ENCODE results near the gene PRDM16. TPM values are rescaled to one million over a fixed set of nuclear protein-coding genes. Genes with fewer than 3 reads are reported as not detected.

The PRDM16 gene
- total RNA-seq, 4 donors from 2014 or later, result 0.19 to 1.6 (median 0.36) TPM

GRCh38 chr1:3245344-3245743 is 176.3 kb downstream of the PRDM16 start:
- DNase-seq (ENCODE audit: low spot score in 2 of 2), result no peak
- no peaks in the 10 kb centered on the region for H3K9me3 ChIP-seq
- TF ChIP-seq CTCF (IDR thresholded peaks at IDR 0.05) (no peak), POLR2AphosphoS5 (IDR thresholded peaks at IDR 0.05) (no peak), EP300 (IDR thresholded peaks at IDR 0.05) (no peak), POLR2A (IDR thresholded peaks at IDR 0.05) (no peak)
- no peak overlapping the region for H3K4me3 ChIP-seq
- 50% methylated on average over 10 of the region's 12 CpGs for WGBS
- H3K36me3 ChIP-seq, result no peaks in the 10 kb centered on the region
- peaks cover 6% of the 10 kb centered on the region for H3K4me1 ChIP-seq
- H3K27me3 ChIP-seq, result peaks cover 96% of the 10 kb centered on the region
- no peak overlapping the region for H3K27ac ChIP-seq

GRCh38 chr1:3245768-3246167 is 176.8 kb downstream of the PRDM16 start:
- Histone ChIP-seq H3K4me3 (no peak overlapping the region), H3K9me3 (no peaks in the 10 kb centered on the region), H3K4me1 (peaks cover 6% of the 10 kb centered on the region), H3K27me3 (peaks cover 96% of the 10 kb centered on the region), H3K36me3 (no peaks in the 10 kb centered on the region), H3K27ac (no peak overlapping the region)
- DNase-seq (ENCODE audit: low spot score in 2 of 2), result no peak
- no peak for TF ChIP-seq EP300 (IDR thresholded peaks at IDR 0.05)
- TF ChIP-seq POLR2A (IDR thresholded peaks at IDR 0.05), result no peak
- TF ChIP-seq CTCF (IDR thresholded peaks at IDR 0.05), result no peak
- TF ChIP-seq POLR2AphosphoS5 (IDR thresholded peaks at IDR 0.05), result no peak
- 62% methylated on average over 13 of the region's 13 CpGs for WGBS

- no peak for DNase-seq (ENCODE audit: low spot score in 2 of 2)
- H3K36me3 ChIP-seq, result no peaks in the 10 kb centered on the region
- H3K27ac ChIP-seq, result no peak overlapping the region
- WGBS, result no CpG with 5 or more reads among the region's 16 CpGs
- H3K4me1 ChIP-seq, result peaks cover 6% of the 10 kb centered on the region
- H3K4me3 ChIP-seq, result no peak overlapping the region
- TF ChIP-seq CTCF (IDR thresholded peaks at IDR 0.05) (no peak), POLR2A (IDR thresholded peaks at IDR 0.05) (no peak)
- no peaks in the 10 kb centered on the region for H3K9me3 ChIP-seq
- H3K27me3 ChIP-seq, result peaks cover 96% of the 10 kb centered on the region
Measured at GRCh38 chr1:3246251-3246650, 177.2 kb downstream of the PRDM16 start.

GRCh38 chr1:3247521-3248121 is 178.6 kb downstream of the PRDM16 start:
- H3K4me1 ChIP-seq, result peaks cover 6% of the 10 kb centered on the region
- peaks cover 96% of the 10 kb centered on the region for H3K27me3 ChIP-seq
- no peak for TF ChIP-seq POLR2AphosphoS5 (IDR thresholded peaks at IDR 0.05)
- TF ChIP-seq EP300 (IDR thresholded peaks at IDR 0.05), result no peak
- TF ChIP-seq POLR2A (IDR thresholded peaks at IDR 0.05), result no peak
- no peak for TF ChIP-seq CTCF (IDR thresholded peaks at IDR 0.05)
- DNase-seq (ENCODE audit: low spot score in 2 of 2), result no peak
- H3K36me3 ChIP-seq, result no peaks in the 10 kb centered on the region
- H3K9me3 ChIP-seq, result no peaks in the 10 kb centered on the region
- no peak overlapping the region for H3K4me3 ChIP-seq
- no peak overlapping the region for H3K27ac ChIP-seq
- 3% methylated on average over 11 of the region's 55 CpGs for WGBS

GRCh38 chr1:3248155-3249141 is 179.4 kb downstream of the PRDM16 start:
- 18% methylated on average over 33 of the region's 34 CpGs for WGBS

More at GRCh38 chr1:3248155-3249141, 179.4 kb downstream of the PRDM16 start:
- Histone ChIP-seq H3K4me3 (no peak overlapping the region), H3K36me3 (no peaks in the 10 kb centered on the region), H3K27ac (no peak overlapping the region), H3K4me1 (peaks cover 6% of the 10 kb centered on the region), H3K27me3 (peaks cover 93% of the 10 kb centered on the region), H3K9me3 (no peaks in the 10 kb centered on the region)
- no peak for DNase-seq (ENCODE audit: low spot score in 2 of 2)
- TF ChIP-seq CTCF (IDR thresholded peaks at IDR 0.05), result no peak
- no peak for TF ChIP-seq POLR2AphosphoS5 (IDR thresholded peaks at IDR 0.05)
- no peak for TF ChIP-seq POLR2A (IDR thresholded peaks at IDR 0.05)
- TF ChIP-seq EP300 (IDR thresholded peaks at IDR 0.05), result no peak
